ENCODE results near the gene PACSIN1. TPM values are rescaled to one million over a fixed set of nuclear protein-coding genes. Genes with fewer than 3 reads are reported as not detected.

Gene PACSIN1
- total RNA-seq, 1 experiment from 2014 or later: 5.0 TPM

GRCh38 chr6:34583861-34584604 is 118.2 kb downstream of the PACSIN1 start:
- no peaks in the 10 kb centered on the region for H4K20me1 ChIP-seq (ENCODE audit: insufficient read depth)
- ChIA-PET POLR2A (no interaction called here), RAD21 (ENCODE audit: low non-redundant PET in 1 of 2, low total read pairs in 2 of 2, uncharacterized antibody in 2 of 2, unreplicated experiment in 2 of 2) (no interaction called here), CTCF (no interaction called here)
- H3K27me3 ChIP-seq (ENCODE audit: insufficient read depth, low read length): no peaks in the 10 kb centered on the region
- no peaks in the 10 kb centered on the region for H3K4me1 ChIP-seq (ENCODE audit: control insufficient read depth in 1 of 2, insufficient read depth in 2 of 2, low read length in 2 of 2)
- BruUV-seq (replicated peaks): no TSS peak
- DNase-seq (ENCODE audit: low read depth, low spot score): no peak
- H3K36me3 ChIP-seq (ENCODE audit: control insufficient read depth in 1 of 2, insufficient read depth in 2 of 2, low read length in 2 of 2): no peaks in the 10 kb centered on the region; a peak in 1 of 4 replicates
- H3K9me3 ChIP-seq (ENCODE audit: control insufficient read depth in 1 of 2, insufficient read depth in 1 of 2, low read depth in 1 of 2, low read length in 2 of 2): no peaks in the 10 kb centered on the region
- no peak overlapping the region for H3K4me2 ChIP-seq (ENCODE audit: low read length)
- H3K4me3 ChIP-seq (replicated peaks in 1 of 2; ENCODE audit: low read depth in 1 of 2, low read length in 2 of 2): no peak overlapping the region
- H3K79me2 ChIP-seq (ENCODE audit: insufficient read depth, low read length): no peaks in the 10 kb centered on the region
- no peak for TF ChIP-seq MAX (IDR thresholded peaks at IDR 0.05)
- no peak for TF ChIP-seq ZFX (IDR thresholded peaks at IDR 0.05)
- no peak for TF ChIP-seq CTCF (IDR thresholded peaks at IDR 0.05 in 2 of 3, conservative IDR thresholded peaks at IDR 0.05 in 1 of 3; ENCODE audit: borderline replicate concordance in 1 of 3, insufficient read depth in 1 of 3, low read depth in 2 of 3, low read length in 2 of 3)
- TF ChIP-seq FOSL1 (IDR thresholded peaks at IDR 0.05; ENCODE audit: low read depth): no peak
- no peak for TF ChIP-seq JUND (IDR thresholded peaks at IDR 0.05)
- no peak for TF ChIP-seq TCF7L2 (IDR thresholded peaks at IDR 0.05; ENCODE audit: borderline replicate concordance, extremely low read depth, insufficient read depth, insufficient read length)
- intact Hi-C loops (cut with micrococcal nuclease): no loop called here
- H2AFZ ChIP-seq (ENCODE audit: low read depth, low read length, poor library complexity, severe bottlenecking): no peak overlapping the region
- H3K27ac ChIP-seq (ENCODE audit: low read depth, low read length): no peak overlapping the region
- H3K9ac ChIP-seq (ENCODE audit: low read length): no peak overlapping the region
- no peaks in the 10 kb centered on the region for H3K9me2 ChIP-seq (ENCODE audit: insufficient read depth)
- ATAC-seq: no peak

GRCh38 chr6:34584694-34585093 is 118.8 kb downstream of the PACSIN1 start:
- RAD21 ChIA-PET (ENCODE audit: low non-redundant PET in 1 of 2, low total read pairs in 2 of 2, uncharacterized antibody in 2 of 2, unreplicated experiment in 2 of 2): no interaction called here
- Histone ChIP-seq H3K36me3 (ENCODE audit: control insufficient read depth in 1 of 2, insufficient read depth in 2 of 2, low read length in 2 of 2) (no peaks in the 10 kb centered on the region; a peak in 1 of 4 replicates), H3K4me3 (replicated peaks in 1 of 2; ENCODE audit: low read depth in 1 of 2, low read length in 2 of 2) (no peak overlapping the region), H3K4me1 (ENCODE audit: control insufficient read depth in 1 of 2, insufficient read depth in 2 of 2, low read length in 2 of 2) (no peaks in the 10 kb centered on the region), H3K79me2 (ENCODE audit: insufficient read depth, low read length) (no peaks in the 10 kb centered on the region), H3K27me3 (ENCODE audit: insufficient read depth, low read length) (no peaks in the 10 kb centered on the region), H2AFZ (ENCODE audit: low read depth, low read length, poor library complexity, severe bottlenecking) (no peak overlapping the region), H3K27ac (ENCODE audit: low read depth, low read length) (no peak overlapping the region), H3K4me2 (ENCODE audit: low read length) (no peak overlapping the region), H3K9me2 (ENCODE audit: insufficient read depth) (no peaks in the 10 kb centered on the region), H4K20me1 (ENCODE audit: insufficient read depth) (no peaks in the 10 kb centered on the region), H3K9me3 (ENCODE audit: control insufficient read depth in 1 of 2, insufficient read depth in 1 of 2, low read depth in 1 of 2, low read length in 2 of 2) (no peaks in the 10 kb centered on the region), H3K9ac (ENCODE audit: low read length) (no peak overlapping the region)
- no TSS peak for BruUV-seq (replicated peaks)
- no peak for DNase-seq (ENCODE audit: low read depth, low spot score)
- POLR2A ChIA-PET: no interaction called here
- intact Hi-C loops (cut with micrococcal nuclease): no loop called here
- ATAC-seq: no peak
- CTCF ChIA-PET: no interaction called here
- no peak for TF ChIP-seq REST (IDR thresholded peaks at IDR 0.05; ENCODE audit: low read depth)
- no peak for TF ChIP-seq SP1 (IDR thresholded peaks at IDR 0.05; ENCODE audit: low read depth)
- no peak for TF ChIP-seq CEBPB (IDR thresholded peaks at IDR 0.05; ENCODE audit: low read depth)
- no peak for TF ChIP-seq JUND (IDR thresholded peaks at IDR 0.05)
- TF ChIP-seq ZBTB33 (IDR thresholded peaks at IDR 0.05; ENCODE audit: extremely low read depth, insufficient replicate concordance, low read length): no peak
- no peak for TF ChIP-seq ATF3 (IDR thresholded peaks at IDR 0.05)
- TF ChIP-seq EGR1 (IDR thresholded peaks at IDR 0.05; ENCODE audit: low read depth): no peak
